HCT116 (cell line): ENCODE results near the gene ARRDC1. TPM values are rescaled to one million over a fixed set of nuclear protein-coding genes. Genes with fewer than 3 reads are reported as not detected.

Experiments
- ATAC-seq: fragments of 200-7000 bp; cut with Tn5 transposase; 2 replicates; pipeline ENCODE4 v1.9.1; 2020; ENCODE audit warnings: mild to moderate bottlenecking, moderate library complexity
- BruUV-seq: library from RNA; stranded (reverse); fragments of 400-500 nt; replicated peaks from 2 replicates; lab custom pipeline; 2021; lab: Mats Ljungman, UMichigan
- CTCF ChIA-PET: fragments of 300-600 bp; sonication (Branson Sonifier 250); formaldehyde crosslinking; loops from one replicate; lab custom pipeline; 2021; ENCODE audit warnings: antibody characterized with exemption; lab: Charles Lee
- POLR2A ChIA-PET: fragments of 300-600, 350-600 bp; sonication (Branson Sonifier 250); formaldehyde crosslinking; loops from one replicate; lab custom pipeline; 2021; ENCODE audit warnings: antibody characterized with exemption; lab: Charles Lee
- RAD21 ChIA-PET, 2 experiments: fragments of 300-600 bp; sonication (Branson Sonifier 250); formaldehyde crosslinking; loops; one replicate each; lab custom pipeline; 2023; ENCODE audit warnings: low total read pairs in 2 of 2; ENCODE audit not compliant: uncharacterized antibody in 2 of 2, unreplicated experiment in 2 of 2, low non-redundant PET in 1 of 2; lab: Charles Lee
- DNase-seq: peaks from one replicate; pipeline ENCODE4 v3.0.0-alpha.2; 2010; ENCODE audit warnings: low read depth, low spot score
- H2AFZ ChIP-seq: fragments of 200-600 bp; shearing (Covaris generic), sonication (generic); 2 replicates; pipeline ENCODE4 v1.6.1; 2017; ENCODE audit warnings: low read depth, mixed run types, mixed read lengths, antibody characterized with exemption, low read length; ENCODE audit not compliant: poor library complexity, severe bottlenecking
- H3K27ac ChIP-seq: 2 replicates; pipeline ENCODE4 v1.5.1; 2012; ENCODE audit warnings: low read depth, low read length
- H3K27me3 ChIP-seq: fragments of 200-600 bp; sonication (generic); 2 replicates; pipeline ENCODE4 v1.6.1; 2016; ENCODE audit warnings: mixed run types, low read length, mixed read lengths; ENCODE audit not compliant: insufficient read depth
- H3K36me3 ChIP-seq, 2 experiments: fragments of 200-500 bp in 1 of 2; fragments of 200-600 bp in 1 of 2; sonication (Bioruptor generic) in 1 of 2; sonication (generic) in 1 of 2; 2 replicates each; pipeline versions ENCODE4 v1.5.1 to v1.6.1; 2014 to 2016; ENCODE audit warnings: low read length in 2 of 2, inconsistent platforms in 1 of 2, mixed read lengths in 1 of 2, mixed run types in 1 of 2; ENCODE audit not compliant: insufficient read depth in 2 of 2, control insufficient read depth in 1 of 2
- H3K4me1 ChIP-seq, 2 experiments: fragments of 200-600 bp in 1 of 2; sonication (generic) in 1 of 2; 2 replicates each; pipeline versions ENCODE4 v1.5.1 to v1.6.1; 2012 to 2017; ENCODE audit warnings: low read length in 2 of 2, inconsistent platforms in 1 of 2, mild to moderate bottlenecking in 1 of 2, mixed read lengths in 1 of 2, mixed run types in 1 of 2, moderate library complexity in 1 of 2; ENCODE audit not compliant: insufficient read depth in 2 of 2, control insufficient read depth in 1 of 2
- H3K4me2 ChIP-seq: fragments of 200-600 bp; sonication (generic); 2 replicates; pipeline ENCODE4 v1.6.1; 2017; ENCODE audit warnings: mixed run types, low read length, mixed read lengths
- H3K4me3 ChIP-seq, 2 experiments: fragments of 200-600 bp in 1 of 2; sonication (generic) in 1 of 2; replicated peaks in 1 of 2; 2 replicates each; pipeline ENCODE4 v1.5.1; 2011 to 2016; ENCODE audit warnings: low read length in 2 of 2, control low read depth in 1 of 2, low read depth in 1 of 2, mild to moderate bottlenecking in 1 of 2, mixed read lengths in 1 of 2, mixed run types in 1 of 2
- H3K79me2 ChIP-seq: fragments of 200-600 bp; sonication (generic); 2 replicates; pipeline ENCODE4 v1.6.1; 2017; ENCODE audit warnings: mild to moderate bottlenecking, mixed run types, low read length, moderate library complexity, mixed read lengths; ENCODE audit not compliant: insufficient read depth
- H3K9ac ChIP-seq: fragments of 200-600 bp; sonication (generic); 2 replicates; pipeline ENCODE4 v1.6.1; 2016; ENCODE audit warnings: low read length, mixed read lengths
- H3K9me2 ChIP-seq: fragments of 200-600 bp; sonication (generic), shearing (Covaris generic); 2 replicates; pipeline ENCODE4 v1.6.1; 2017; ENCODE audit warnings: mixed run types, mild to moderate bottlenecking, moderate library complexity; ENCODE audit not compliant: insufficient read depth
- H3K9me3 ChIP-seq, 2 experiments: fragments of 200-500 bp in 1 of 2; fragments of 200-600 bp in 1 of 2; sonication (Bioruptor generic) in 1 of 2; sonication (generic) in 1 of 2; 2 replicates each; pipeline ENCODE4 v1.6.1; 2014 to 2017; ENCODE audit warnings: low read length in 2 of 2, mixed read lengths in 2 of 2, inconsistent platforms in 1 of 2, low read depth in 1 of 2, mild to moderate bottlenecking in 1 of 2, mixed run types in 1 of 2, moderate library complexity in 1 of 2; ENCODE audit not compliant: control insufficient read depth in 1 of 2, insufficient read depth in 1 of 2
- H4K20me1 ChIP-seq: fragments of 200-600 bp; sonication (generic), shearing (Covaris generic); 2 replicates; pipeline ENCODE4 v1.6.1; 2017; ENCODE audit warnings: mixed run types, mild to moderate bottlenecking, moderate library complexity; ENCODE audit not compliant: insufficient read depth
- CEBPB ChIP-seq: IDR thresholded peaks from 2 replicates; pipeline ENCODE4 v1.6.1; 2012; ENCODE audit warnings: low read depth
- EZH2 ChIP-seq: fragments of 200-600 bp; sonication (generic); IDR thresholded peaks from 2 replicates; pipeline ENCODE4 v1.6.1; 2017; ENCODE audit warnings: antibody characterized with exemption, mixed run types
- EZH2phosphoT487 ChIP-seq: fragments of 200-600 bp; IDR thresholded peaks from 2 replicates; pipeline ENCODE4 v1.6.1; 2018; ENCODE audit warnings: antibody characterized with exemption, borderline replicate concordance
- POLR2A ChIP-seq: IDR thresholded peaks from 2 replicates; pipeline ENCODE4 v1.7.0; 2011; ENCODE audit warnings: borderline replicate concordance; ENCODE audit not compliant: insufficient read depth, insufficient read length; ENCODE audit errors: extremely low read depth
- SP1 ChIP-seq: IDR thresholded peaks from 2 replicates; pipeline ENCODE4 v1.6.1; 2012; ENCODE audit warnings: low read depth
- SRF ChIP-seq: IDR thresholded peaks from 2 replicates; pipeline ENCODE4 v1.6.1; 2012; ENCODE audit warnings: low read depth
- TCF7L2 ChIP-seq: IDR thresholded peaks from 2 replicates; pipeline ENCODE4 v1.7.0; 2011; ENCODE audit warnings: borderline replicate concordance, inconsistent platforms; ENCODE audit not compliant: insufficient read depth, insufficient read length; ENCODE audit errors: extremely low read depth
- YY1 ChIP-seq: IDR thresholded peaks from 2 replicates; pipeline ENCODE4 v1.6.1; 2011; ENCODE audit warnings: low read length, low read depth, moderate library complexity, mild to moderate bottlenecking; ENCODE audit not compliant: insufficient replicate concordance; ENCODE audit errors: extremely low read depth
- intact Hi-C: fragments of 100-400 bp; cut with micrococcal nuclease; formaldehyde crosslinking; loops from 2 replicates; pipeline ENCODE4 v1.10.0; 2022
- total RNA-seq: library from RNA; stranded (reverse); gene quantifications from one replicate; pipeline ENCODE4 v1.2.1, GENCODE V29; 2021; ENCODE audit not compliant: unreplicated experiment
- TF ChIP-seq, protein P1 (sequence below): IDR thresholded peaks from 2 replicates; pipeline ENCODE4 v1.6.1; 2012
- TF ChIP-seq, protein P2 (sequence below), 3 experiments: fragments of 200-600 bp in 1 of 3; sonication (generic) in 1 of 3; IDR thresholded peaks in 2 of 3; conservative IDR thresholded peaks in 1 of 3; 2 replicates each; pipeline ENCODE4 v1.5.1; 2012 to 2017; ENCODE audit warnings: low read depth in 2 of 3, low read length in 2 of 3, antibody characterized with exemption in 1 of 3, borderline replicate concordance in 1 of 3, control low read depth in 1 of 3, mild to moderate bottlenecking in 1 of 3, mixed read lengths in 1 of 3, mixed run types in 1 of 3, moderate library complexity in 1 of 3; ENCODE audit not compliant: insufficient read depth in 1 of 3
- TF ChIP-seq, protein P3 (sequence below): IDR thresholded peaks from 2 replicates; pipeline ENCODE4 v1.6.1; 2011; ENCODE audit warnings: mild to moderate bottlenecking, low read length, moderate library complexity; ENCODE audit not compliant: insufficient replicate concordance; ENCODE audit errors: extremely low read depth
- TF ChIP-seq, protein P4 (sequence below): IDR thresholded peaks from 2 replicates; pipeline ENCODE4 v1.6.1; 2012; ENCODE audit warnings: low read depth
- TF ChIP-seq, protein P5 (sequence below): IDR thresholded peaks from 2 replicates; pipeline ENCODE4 v1.6.1; 2012

ARRDC1 gene
- total RNA-seq, 1 experiment from 2014 or later, result 82.8 TPM

DNA sequence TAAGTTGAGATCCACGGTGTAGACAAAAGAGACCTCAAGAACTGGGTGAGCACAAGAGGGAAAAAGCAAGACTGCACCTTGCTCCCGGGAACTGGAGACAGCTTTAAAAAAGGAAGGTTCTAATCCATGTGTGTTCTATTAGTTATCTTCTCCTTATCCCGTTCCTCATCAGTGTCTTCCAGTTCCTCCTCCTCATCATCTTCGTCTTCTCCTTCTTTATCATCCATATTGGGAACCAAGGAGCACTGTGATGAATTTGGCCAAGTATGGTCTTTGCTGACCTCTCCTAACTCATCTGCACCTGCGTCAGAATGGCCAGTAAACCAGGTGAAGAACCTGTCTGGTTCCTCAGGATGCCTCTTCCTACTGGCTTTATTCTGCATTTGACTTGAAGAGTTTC is 35.4 kb downstream of the ARRDC1 start:
- no peak overlapping the region for H3K27ac ChIP-seq
- H3K9me2 ChIP-seq, result no peaks in the 10 kb centered on the region
- H4K20me1 ChIP-seq, result peaks cover 11% of the 10 kb centered on the region; the same call in 1 of the 2 replicates
- ChIA-PET CTCF (no interaction called here), POLR2A (no interaction called here), RAD21 (no interaction called here)
- no peaks in the 10 kb centered on the region for H3K27me3 ChIP-seq
- no peak overlapping the region for H3K4me2 ChIP-seq
- no TSS peak for BruUV-seq
- ATAC-seq (no peak), DNase-seq (no peak)
- no peak overlapping the region for H3K4me3 ChIP-seq
- H3K9ac ChIP-seq, result no peak overlapping the region
- H2AFZ ChIP-seq, result no peak overlapping the region
- H3K79me2 ChIP-seq, result peaks cover 98% of the 10 kb centered on the region
- TF ChIP-seq POLR2A, result no peak
- TF ChIP-seq, protein P1, sequence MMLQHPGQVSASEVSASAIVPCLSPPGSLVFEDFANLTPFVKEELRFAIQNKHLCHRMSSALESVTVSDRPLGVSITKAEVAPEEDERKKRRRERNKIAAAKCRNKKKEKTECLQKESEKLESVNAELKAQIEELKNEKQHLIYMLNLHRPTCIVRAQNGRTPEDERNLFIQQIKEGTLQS, result no peak
- TF ChIP-seq TCF7L2, result no peak
- TF ChIP-seq, protein P2, sequence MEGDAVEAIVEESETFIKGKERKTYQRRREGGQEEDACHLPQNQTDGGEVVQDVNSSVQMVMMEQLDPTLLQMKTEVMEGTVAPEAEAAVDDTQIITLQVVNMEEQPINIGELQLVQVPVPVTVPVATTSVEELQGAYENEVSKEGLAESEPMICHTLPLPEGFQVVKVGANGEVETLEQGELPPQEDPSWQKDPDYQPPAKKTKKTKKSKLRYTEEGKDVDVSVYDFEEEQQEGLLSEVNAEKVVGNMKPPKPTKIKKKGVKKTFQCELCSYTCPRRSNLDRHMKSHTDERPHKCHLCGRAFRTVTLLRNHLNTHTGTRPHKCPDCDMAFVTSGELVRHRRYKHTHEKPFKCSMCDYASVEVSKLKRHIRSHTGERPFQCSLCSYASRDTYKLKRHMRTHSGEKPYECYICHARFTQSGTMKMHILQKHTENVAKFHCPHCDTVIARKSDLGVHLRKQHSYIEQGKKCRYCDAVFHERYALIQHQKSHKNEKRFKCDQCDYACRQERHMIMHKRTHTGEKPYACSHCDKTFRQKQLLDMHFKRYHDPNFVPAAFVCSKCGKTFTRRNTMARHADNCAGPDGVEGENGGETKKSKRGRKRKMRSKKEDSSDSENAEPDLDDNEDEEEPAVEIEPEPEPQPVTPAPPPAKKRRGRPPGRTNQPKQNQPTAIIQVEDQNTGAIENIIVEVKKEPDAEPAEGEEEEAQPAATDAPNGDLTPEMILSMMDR (IDR thresholded peaks at IDR 0.05 in 2 of 3, conservative IDR thresholded peaks at IDR 0.05 in 1 of 3; ENCODE audit: borderline replicate concordance in 1 of 3, insufficient read depth in 1 of 3, low read depth in 2 of 3, low read length in 2 of 3), result no peak
- TF ChIP-seq SP1, result no peak
- no peak for TF ChIP-seq EZH2phosphoT487
- TF ChIP-seq, protein P3, sequence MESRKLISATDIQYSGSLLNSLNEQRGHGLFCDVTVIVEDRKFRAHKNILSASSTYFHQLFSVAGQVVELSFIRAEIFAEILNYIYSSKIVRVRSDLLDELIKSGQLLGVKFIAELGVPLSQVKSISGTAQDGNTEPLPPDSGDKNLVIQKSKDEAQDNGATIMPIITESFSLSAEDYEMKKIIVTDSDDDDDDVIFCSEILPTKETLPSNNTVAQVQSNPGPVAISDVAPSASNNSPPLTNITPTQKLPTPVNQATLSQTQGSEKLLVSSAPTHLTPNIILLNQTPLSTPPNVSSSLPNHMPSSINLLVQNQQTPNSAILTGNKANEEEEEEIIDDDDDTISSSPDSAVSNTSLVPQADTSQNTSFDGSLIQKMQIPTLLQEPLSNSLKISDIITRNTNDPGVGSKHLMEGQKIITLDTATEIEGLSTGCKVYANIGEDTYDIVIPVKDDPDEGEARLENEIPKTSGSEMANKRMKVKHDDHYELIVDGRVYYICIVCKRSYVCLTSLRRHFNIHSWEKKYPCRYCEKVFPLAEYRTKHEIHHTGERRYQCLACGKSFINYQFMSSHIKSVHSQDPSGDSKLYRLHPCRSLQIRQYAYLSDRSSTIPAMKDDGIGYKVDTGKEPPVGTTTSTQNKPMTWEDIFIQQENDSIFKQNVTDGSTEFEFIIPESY, result no peak
- TF ChIP-seq, protein P4, sequence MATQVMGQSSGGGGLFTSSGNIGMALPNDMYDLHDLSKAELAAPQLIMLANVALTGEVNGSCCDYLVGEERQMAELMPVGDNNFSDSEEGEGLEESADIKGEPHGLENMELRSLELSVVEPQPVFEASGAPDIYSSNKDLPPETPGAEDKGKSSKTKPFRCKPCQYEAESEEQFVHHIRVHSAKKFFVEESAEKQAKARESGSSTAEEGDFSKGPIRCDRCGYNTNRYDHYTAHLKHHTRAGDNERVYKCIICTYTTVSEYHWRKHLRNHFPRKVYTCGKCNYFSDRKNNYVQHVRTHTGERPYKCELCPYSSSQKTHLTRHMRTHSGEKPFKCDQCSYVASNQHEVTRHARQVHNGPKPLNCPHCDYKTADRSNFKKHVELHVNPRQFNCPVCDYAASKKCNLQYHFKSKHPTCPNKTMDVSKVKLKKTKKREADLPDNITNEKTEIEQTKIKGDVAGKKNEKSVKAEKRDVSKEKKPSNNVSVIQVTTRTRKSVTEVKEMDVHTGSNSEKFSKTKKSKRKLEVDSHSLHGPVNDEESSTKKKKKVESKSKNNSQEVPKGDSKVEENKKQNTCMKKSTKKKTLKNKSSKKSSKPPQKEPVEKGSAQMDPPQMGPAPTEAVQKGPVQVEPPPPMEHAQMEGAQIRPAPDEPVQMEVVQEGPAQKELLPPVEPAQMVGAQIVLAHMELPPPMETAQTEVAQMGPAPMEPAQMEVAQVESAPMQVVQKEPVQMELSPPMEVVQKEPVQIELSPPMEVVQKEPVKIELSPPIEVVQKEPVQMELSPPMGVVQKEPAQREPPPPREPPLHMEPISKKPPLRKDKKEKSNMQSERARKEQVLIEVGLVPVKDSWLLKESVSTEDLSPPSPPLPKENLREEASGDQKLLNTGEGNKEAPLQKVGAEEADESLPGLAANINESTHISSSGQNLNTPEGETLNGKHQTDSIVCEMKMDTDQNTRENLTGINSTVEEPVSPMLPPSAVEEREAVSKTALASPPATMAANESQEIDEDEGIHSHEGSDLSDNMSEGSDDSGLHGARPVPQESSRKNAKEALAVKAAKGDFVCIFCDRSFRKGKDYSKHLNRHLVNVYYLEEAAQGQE, result no peak
- no peak for TF ChIP-seq CEBPB
- TF ChIP-seq EZH2, result no peak
- no peak for TF ChIP-seq YY1
- no peak for TF ChIP-seq SRF
- TF ChIP-seq, protein P5, sequence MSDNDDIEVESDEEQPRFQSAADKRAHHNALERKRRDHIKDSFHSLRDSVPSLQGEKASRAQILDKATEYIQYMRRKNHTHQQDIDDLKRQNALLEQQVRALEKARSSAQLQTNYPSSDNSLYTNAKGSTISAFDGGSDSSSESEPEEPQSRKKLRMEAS, result no peak
- intact Hi-C loops, result no loop called here
- 0 out of 4 replicates have a peak, but pooled peaks cover 0 to 3% of the 10 kb centered on the region in 2 experiments for H3K36me3 ChIP-seq
- H3K9me3 ChIP-seq, result no peaks in the 10 kb centered on the region
- H3K4me1 ChIP-seq, result no peaks in the 10 kb centered on the region
